Measurements from ENCODE around the gene TRIM33.
A peak's percentile ranks its signal among the peaks of the same experiment; 100 is the strongest.

TRIM33 gene

DNA sequence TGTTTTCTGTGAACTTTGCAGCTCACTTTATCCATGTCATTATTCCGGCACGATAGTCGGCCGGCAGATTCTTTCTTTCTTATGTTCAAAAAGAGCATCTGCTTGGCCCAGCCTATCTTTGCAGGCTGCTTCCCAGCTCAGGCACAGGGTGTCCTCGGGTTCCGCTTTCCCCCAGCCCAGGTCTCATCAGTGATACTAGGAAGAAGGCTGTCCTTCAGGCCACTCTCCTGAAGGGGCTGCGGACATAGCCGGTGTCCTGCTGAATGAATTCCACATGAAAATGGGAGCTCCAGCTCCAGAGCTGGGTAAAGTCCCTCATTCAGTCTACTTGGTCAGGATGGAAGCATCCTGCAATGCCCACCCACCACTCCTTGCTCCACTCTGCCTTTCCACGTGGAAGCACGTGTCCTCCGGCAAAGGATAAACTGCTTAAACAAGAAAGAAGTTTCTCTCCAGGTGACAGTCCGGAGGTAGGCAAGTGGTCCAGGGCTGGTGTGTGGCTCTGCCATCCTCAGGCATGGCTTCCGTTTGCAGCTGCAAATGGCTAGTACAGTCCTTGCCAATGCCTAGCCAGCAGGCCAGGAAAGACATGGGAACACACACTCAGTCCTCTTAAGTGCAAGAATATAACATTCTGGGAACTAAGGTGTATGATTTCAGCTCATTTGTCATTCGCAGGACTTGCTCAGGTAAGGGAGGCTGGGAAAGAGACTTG is 161.0 kb downstream of the TRIM33 start:
- no peak for DNase-seq (ENCODE audit: extremely low read depth, insufficient read length)
- TF ChIP-seq, protein P1, sequence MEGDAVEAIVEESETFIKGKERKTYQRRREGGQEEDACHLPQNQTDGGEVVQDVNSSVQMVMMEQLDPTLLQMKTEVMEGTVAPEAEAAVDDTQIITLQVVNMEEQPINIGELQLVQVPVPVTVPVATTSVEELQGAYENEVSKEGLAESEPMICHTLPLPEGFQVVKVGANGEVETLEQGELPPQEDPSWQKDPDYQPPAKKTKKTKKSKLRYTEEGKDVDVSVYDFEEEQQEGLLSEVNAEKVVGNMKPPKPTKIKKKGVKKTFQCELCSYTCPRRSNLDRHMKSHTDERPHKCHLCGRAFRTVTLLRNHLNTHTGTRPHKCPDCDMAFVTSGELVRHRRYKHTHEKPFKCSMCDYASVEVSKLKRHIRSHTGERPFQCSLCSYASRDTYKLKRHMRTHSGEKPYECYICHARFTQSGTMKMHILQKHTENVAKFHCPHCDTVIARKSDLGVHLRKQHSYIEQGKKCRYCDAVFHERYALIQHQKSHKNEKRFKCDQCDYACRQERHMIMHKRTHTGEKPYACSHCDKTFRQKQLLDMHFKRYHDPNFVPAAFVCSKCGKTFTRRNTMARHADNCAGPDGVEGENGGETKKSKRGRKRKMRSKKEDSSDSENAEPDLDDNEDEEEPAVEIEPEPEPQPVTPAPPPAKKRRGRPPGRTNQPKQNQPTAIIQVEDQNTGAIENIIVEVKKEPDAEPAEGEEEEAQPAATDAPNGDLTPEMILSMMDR (IDR thresholded peaks at IDR 0.05; ENCODE audit: insufficient read depth, low read length, poor library complexity, severe bottlenecking) = no peak

DNA sequence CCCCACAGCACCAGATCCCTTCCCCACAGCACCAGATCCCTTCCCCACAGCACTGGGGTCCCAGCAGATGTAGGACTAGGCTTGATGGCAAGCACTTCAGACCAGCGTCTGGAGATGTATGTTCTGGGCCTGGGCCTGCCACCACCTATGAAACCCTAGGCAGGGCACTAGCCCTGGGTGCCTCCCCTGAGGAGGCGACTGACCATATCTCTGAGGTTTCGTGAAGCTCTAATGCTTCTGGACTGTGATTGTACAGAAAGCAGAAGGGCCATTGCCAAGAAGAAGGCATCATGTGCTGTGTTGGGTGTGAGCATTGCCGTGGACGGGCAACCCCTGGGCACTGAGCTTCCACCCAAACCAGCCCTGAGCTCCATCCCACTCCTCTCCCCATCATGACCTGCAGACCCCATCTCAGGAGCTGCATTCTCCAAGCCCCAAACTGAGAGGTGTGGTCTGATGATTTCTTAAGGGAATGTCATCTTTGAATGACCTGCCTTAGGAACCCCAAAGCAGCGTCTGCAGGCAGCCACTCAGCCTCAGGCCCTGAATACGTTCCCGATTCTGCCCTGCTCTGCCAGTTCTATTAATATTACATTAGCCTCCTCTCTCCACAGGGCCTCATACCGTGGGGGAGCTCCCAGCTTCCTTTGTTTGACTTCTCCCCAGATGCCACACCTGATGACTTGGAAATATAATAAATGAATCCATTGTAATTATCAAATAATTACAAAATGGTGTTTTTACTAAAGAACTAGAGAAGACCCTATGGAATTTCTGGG is 163.4 kb downstream of the TRIM33 start:
- no peaks in the 10 kb centered on the region for H3K36me3 ChIP-seq (ENCODE audit: control insufficient read depth, insufficient read depth, low read length)
- DNase-seq (ENCODE audit: extremely low read depth, insufficient read length) = no peak
- TF ChIP-seq, protein P1 (IDR thresholded peaks at IDR 0.05; ENCODE audit: insufficient read depth, low read length, poor library complexity, severe bottlenecking) = no peak
- H3K27me3 ChIP-seq (replicated peaks; ENCODE audit: control insufficient read depth, insufficient read depth, low read length) = no peaks in the 10 kb centered on the region
- no peak overlapping the region for H3K4me3 ChIP-seq (replicated peaks; ENCODE audit: low read depth, low read length)

More for the DNA sequence above, 161.0 kb downstream of the TRIM33 start:
- H3K27me3 ChIP-seq (replicated peaks; ENCODE audit: control insufficient read depth, insufficient read depth, low read length) = no peaks in the 10 kb centered on the region
- H3K4me3 ChIP-seq (replicated peaks; ENCODE audit: low read depth, low read length) = no peak overlapping the region
- no peaks in the 10 kb centered on the region for H3K36me3 ChIP-seq (ENCODE audit: control insufficient read depth, insufficient read depth, low read length)

DNA sequence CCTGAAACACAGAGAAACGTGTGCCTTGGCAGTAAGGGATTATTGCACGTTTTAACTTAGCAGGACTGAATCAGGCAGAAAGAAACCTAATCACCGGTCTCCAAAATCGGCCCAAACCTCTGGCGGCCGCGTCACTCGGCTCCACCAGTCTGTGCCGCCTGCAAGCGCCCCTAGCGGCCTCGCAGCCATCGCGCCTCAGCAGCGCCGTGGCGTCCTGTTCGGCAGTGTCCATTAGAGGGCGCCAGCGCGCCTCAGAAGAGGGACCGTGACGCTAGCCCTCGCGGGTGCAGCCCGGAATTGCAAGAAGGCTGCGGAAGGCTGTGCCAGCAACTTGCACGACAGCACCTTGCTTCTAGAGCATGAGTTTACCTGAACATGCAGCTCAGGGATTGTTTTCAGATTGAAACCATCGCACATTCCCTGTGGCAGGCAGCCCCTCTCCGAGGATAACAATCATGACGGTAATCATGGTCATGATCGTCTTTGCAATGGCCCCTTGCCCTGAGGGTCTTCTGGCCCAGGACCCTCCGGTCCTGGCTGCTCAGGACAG is 164.4 kb downstream of the TRIM33 start:
- TF ChIP-seq, protein P1 (IDR thresholded peaks at IDR 0.05; ENCODE audit: insufficient read depth, low read length, poor library complexity, severe bottlenecking) = peak; percentile 100
- no peaks in the 10 kb centered on the region for H3K27me3 ChIP-seq (replicated peaks; ENCODE audit: control insufficient read depth, insufficient read depth, low read length)
- DNase-seq (ENCODE audit: extremely low read depth, insufficient read length) = peak; percentile 94
- no peaks in the 10 kb centered on the region for H3K36me3 ChIP-seq (ENCODE audit: control insufficient read depth, insufficient read depth, low read length)
- peak overlapping the region; percentile 57 for H3K4me3 ChIP-seq (replicated peaks; ENCODE audit: low read depth, low read length)

DNA sequence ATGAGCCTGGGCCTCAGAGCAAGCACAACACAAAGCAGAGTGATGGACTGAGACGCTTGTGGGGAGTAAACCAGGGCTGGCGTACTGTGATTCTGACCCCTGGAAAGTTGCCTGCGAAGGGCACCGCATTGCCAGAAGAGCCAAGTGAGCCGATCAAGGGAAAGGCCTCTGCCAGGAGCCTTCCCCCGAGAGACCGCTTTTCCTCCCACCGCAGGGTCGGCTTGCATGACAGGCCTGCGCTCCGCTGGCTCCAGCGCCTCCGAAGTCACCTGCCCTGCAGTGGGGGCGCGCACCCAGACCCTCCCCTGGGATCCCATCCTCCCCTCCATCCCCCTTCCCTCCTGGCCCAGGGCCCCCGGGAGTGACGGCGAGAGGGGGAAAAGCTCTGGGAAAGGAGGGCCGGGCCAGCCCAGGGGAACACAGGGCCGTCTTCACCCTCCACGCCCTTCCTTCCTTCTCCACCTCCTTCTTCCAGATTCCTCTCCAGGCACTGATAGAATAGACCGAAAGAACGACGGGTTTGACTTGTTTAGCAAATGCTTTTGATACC is 165.0 kb downstream of the TRIM33 start:
- TF ChIP-seq, protein P1 (IDR thresholded peaks at IDR 0.05; ENCODE audit: insufficient read depth, low read length, poor library complexity, severe bottlenecking) = no peak
- no peak for DNase-seq (ENCODE audit: extremely low read depth, insufficient read length)
- H3K27me3 ChIP-seq (replicated peaks; ENCODE audit: control insufficient read depth, insufficient read depth, low read length) = no peaks in the 10 kb centered on the region
- no peaks in the 10 kb centered on the region for H3K36me3 ChIP-seq (ENCODE audit: control insufficient read depth, insufficient read depth, low read length)
- H3K4me3 ChIP-seq (replicated peaks; ENCODE audit: low read depth, low read length) = peak overlapping the region; percentile 57

DNA sequence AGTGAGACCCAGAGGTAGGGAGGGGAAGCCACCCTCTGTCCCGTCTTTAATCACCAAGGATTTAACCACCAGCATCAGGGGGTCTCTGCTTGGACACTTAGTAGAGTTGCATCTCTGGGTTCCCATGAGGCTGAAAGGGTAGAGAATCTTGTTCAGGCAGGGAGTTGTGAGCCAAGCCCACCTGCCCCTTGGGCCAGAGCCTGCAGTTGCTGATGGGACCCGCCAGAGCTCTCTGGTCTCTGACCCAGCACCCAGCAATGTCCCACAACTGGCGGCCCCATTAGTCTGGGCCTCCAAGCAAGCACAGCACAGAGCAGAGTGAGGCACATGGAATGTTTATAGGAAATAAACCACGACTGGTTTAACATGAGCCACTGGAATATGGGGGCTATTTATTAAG is 166.3 kb downstream of the TRIM33 start:
- Histone ChIP-seq H3K27me3 (replicated peaks; ENCODE audit: control insufficient read depth, insufficient read depth, low read length) (no peaks in the 10 kb centered on the region), H3K36me3 (ENCODE audit: control insufficient read depth, insufficient read depth, low read length) (no peaks in the 10 kb centered on the region), H3K4me3 (replicated peaks; ENCODE audit: low read depth, low read length) (no peak overlapping the region)
- DNase-seq (ENCODE audit: extremely low read depth, insufficient read length) = no peak
- TF ChIP-seq, protein P1 (IDR thresholded peaks at IDR 0.05; ENCODE audit: insufficient read depth, low read length, poor library complexity, severe bottlenecking) = no peak
